Peyer's patch (tissue), 4 donors: ENCODE results near the gene CNTNAP2.
A peak's percentile ranks its signal among the peaks of the same experiment; 100 is the strongest.

Source experiments
- CTCF ChIP-seq, 6 experiments: fragments of 450-650 bp in 4 of 6; fragments of 200-600 bp in 2 of 6; sonication (generic) in 1 of 6; IDR thresholded peaks; one replicate each; pipeline ENCODE4 v1.5.1; 2017 to 2019; ENCODE audit warnings: antibody characterized with exemption in 6 of 6, mild to moderate bottlenecking in 3 of 6, moderate library complexity in 1 of 6
- POLR2A ChIP-seq, 2 donors: fragments of 450-650 bp; IDR thresholded peaks; one replicate each; pipeline ENCODE4 v1.5.1; 2017; ENCODE audit warnings: antibody characterized with exemption in 2 of 2, mild to moderate bottlenecking in 2 of 2, moderate library complexity in 2 of 2

- TF ChIP-seq POLR2A (IDR thresholded peaks at IDR 0.05) (no peak), CTCF (IDR thresholded peaks at IDR 0.05) (peak in 4 of 6 experiments; percentile 16 to 37 (median 27))
These were observed 2026.2 kb downstream of the CNTNAP2 start for GRCh38 chr7:148142660-148143248.
